Erythroblast (primary cell): Measurements from ENCODE around the gene LENEP.
"Not testable (repeated sequence)": the region's sequence is repeated elsewhere in the genome, so short reads cannot be mapped to it uniquely, and the experiment has no call there.

Experiments used
- GATA1 ChIP-seq: IDR thresholded peaks from 2 replicates; pipeline ENCODE4 v1.6.1; 2011; ENCODE audit warnings: low read depth, mild to moderate bottlenecking, control low read depth, low read length, moderate library complexity
- POLR2A ChIP-seq: IDR thresholded peaks from 2 replicates; pipeline ENCODE4 v1.6.1; 2011; ENCODE audit warnings: mild to moderate bottlenecking, low read length

DNA sequence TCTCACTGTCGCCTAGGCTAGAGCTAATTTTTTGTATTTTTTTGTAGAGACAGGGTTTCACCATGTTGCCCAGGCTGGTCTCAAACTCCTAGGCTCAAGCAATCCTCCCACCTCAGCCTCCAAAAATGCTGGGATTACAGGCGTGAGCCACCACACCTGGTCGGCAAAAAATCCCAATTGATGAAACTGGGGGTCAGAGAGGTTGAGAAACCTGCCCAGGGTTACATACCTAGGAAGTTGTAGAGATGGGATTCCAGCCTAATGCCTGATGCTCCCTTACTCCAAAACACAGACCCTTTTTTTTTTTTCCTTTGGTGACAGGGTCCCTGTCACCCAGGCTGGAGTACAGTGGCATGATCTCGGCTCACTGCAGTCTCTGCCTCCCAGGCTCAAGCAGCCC lies 6.7 kb upstream of the LENEP start:
- not testable (repeated sequence) for TF ChIP-seq POLR2A, GATA1
